ENCODE results near the gene ZNF627.
"Not testable (repeated sequence)": the region's sequence is repeated elsewhere in the genome, so short reads cannot be mapped to it uniquely, and the experiment has no call there.

The ZNF627 gene

GRCh38 chr19:11633223-11633622 lies 35.9 kb downstream of the ZNF627 start:
- DNase-seq, result no peak

- not testable (repeated sequence) for DNase-seq
Measured at GRCh38 chr19:11634018-11634662, 36.9 kb downstream of the ZNF627 start.

GRCh38 chr19:11639245-11639601 lies 41.9 kb downstream of the ZNF627 start:
- DNase-seq, result no peak

GRCh38 chr19:11639602-11640471 lies 42.6 kb downstream of the ZNF627 start:
- DNase-seq, result peak; percentile 92

GRCh38 chr19:11641244-11641643 lies 44.0 kb downstream of the ZNF627 start:
- no peak for DNase-seq

- DNase-seq, result no peak
Measured at GRCh38 chr19:11642902-11643301, 45.6 kb downstream of the ZNF627 start.

GRCh38 chr19:11649941-11650340 lies 52.7 kb downstream of the ZNF627 start:
- no peak for DNase-seq

GRCh38 chr19:11651062-11651461 lies 53.8 kb downstream of the ZNF627 start:
- DNase-seq, result no peak

- no peak for DNase-seq
Measured at GRCh38 chr19:11652056-11652455, 54.8 kb downstream of the ZNF627 start.

GRCh38 chr19:11652492-11652891 lies 55.2 kb downstream of the ZNF627 start:
- DNase-seq, result no peak

- DNase-seq, result no peak
Measured at GRCh38 chr19:11656535-11656934, 59.3 kb downstream of the ZNF627 start.

- DNase-seq, result no peak
Measured at GRCh38 chr19:11657307-11657706, 60.0 kb downstream of the ZNF627 start.

GRCh38 chr19:11658970-11659369 lies 61.7 kb downstream of the ZNF627 start:
- no peak for DNase-seq

- no peak for DNase-seq
Measured at GRCh38 chr19:11659612-11660011, 62.3 kb downstream of the ZNF627 start.

GRCh38 chr19:11662278-11662677 lies 65.0 kb downstream of the ZNF627 start:
- no peak for DNase-seq

GRCh38 chr19:11663181-11663591 lies 65.9 kb downstream of the ZNF627 start:
- no peak for DNase-seq
